OCI-LY1 (cell line): ENCODE results near the gene RASGEF1B.

Source experiments
- H2AFZ ChIP-seq: fragments of 200-600 bp; sonication (generic), shearing (Covaris generic); 2 replicates; pipeline ENCODE4 v1.6.0; 2014; ENCODE audit warnings: antibody characterized with exemption, mild to moderate bottlenecking, low read length
- H3F3A ChIP-seq: fragments of 200-600 bp; sonication (generic), shearing (Covaris generic); 2 replicates; pipeline ENCODE4 v1.6.0; 2014; ENCODE audit warnings: mild to moderate bottlenecking, antibody characterized with exemption, low read length, moderate library complexity; ENCODE audit not compliant: insufficient read depth
- H3K27ac ChIP-seq: fragments of 200-600 bp; sonication (generic); 2 replicates; pipeline ENCODE4 v1.5.1; 2014; ENCODE audit warnings: low read length, mixed run types, mild to moderate bottlenecking, low read depth; ENCODE audit not compliant: poor library complexity, severe bottlenecking
- H3K27me3 ChIP-seq: fragments of 200-600 bp; sonication (generic); 2 replicates; pipeline ENCODE4 v1.6.0; 2014; ENCODE audit warnings: antibody characterized with exemption, mild to moderate bottlenecking, low read length, moderate library complexity; ENCODE audit not compliant: insufficient read depth
- H3K36me3 ChIP-seq: fragments of 200-600 bp; sonication (generic); 2 replicates; pipeline ENCODE4 v1.6.1; 2014; ENCODE audit warnings: mild to moderate bottlenecking, antibody characterized with exemption, low read length, moderate library complexity, mixed read lengths; ENCODE audit not compliant: insufficient read depth
- H3K4me1 ChIP-seq: fragments of 200-600 bp; sonication (generic); 2 replicates; pipeline ENCODE4 v1.5.1; 2014; ENCODE audit warnings: mild to moderate bottlenecking, low read length, moderate library complexity; ENCODE audit not compliant: insufficient read depth, severe bottlenecking
- H3K4me2 ChIP-seq: fragments of 200-600 bp; sonication (generic), shearing (Covaris generic); 2 replicates; pipeline ENCODE4 v1.6.1; 2014; ENCODE audit warnings: low read length
- H3K4me3 ChIP-seq: fragments of 200-600 bp; sonication (generic); 2 replicates; pipeline ENCODE4 v1.5.1; 2014; ENCODE audit warnings: low read length, low read depth, mild to moderate bottlenecking, mixed read lengths; ENCODE audit not compliant: poor library complexity, severe bottlenecking
- H3K79me2 ChIP-seq: fragments of 200-600 bp; shearing (Covaris generic); 2 replicates; pipeline ENCODE4 v1.6.1; 2016; ENCODE audit warnings: mixed run types, low read length, mixed read lengths; ENCODE audit not compliant: insufficient read depth
- H3K9ac ChIP-seq: fragments of 200-600 bp; sonication (generic), shearing (Covaris generic); 2 replicates; pipeline ENCODE4 v1.6.1; 2014; ENCODE audit warnings: mild to moderate bottlenecking, low read length, mixed read lengths
- H3K9me2 ChIP-seq: fragments of 200-600 bp; sonication (generic), shearing (Covaris generic); 2 replicates; pipeline ENCODE4 v1.6.1; 2014; ENCODE audit warnings: low read depth, mild to moderate bottlenecking, low read length, mixed read lengths
- H3K9me3 ChIP-seq: fragments of 200-600 bp; shearing (Covaris generic); 2 replicates; pipeline ENCODE4 v1.6.1; 2014; ENCODE audit warnings: low read length, mixed read lengths
- H4K20me1 ChIP-seq: fragments of 200-600 bp; sonication (generic), shearing (Covaris generic); 2 replicates; pipeline ENCODE4 v1.6.0; 2016; ENCODE audit warnings: mild to moderate bottlenecking, low read length; ENCODE audit not compliant: insufficient read depth
- EZH2 ChIP-seq: fragments of 200-600 bp; sonication (generic), shearing (Covaris generic); IDR thresholded peaks from 2 replicates; pipeline ENCODE4 v1.8.0; 2017; ENCODE audit warnings: borderline replicate concordance, mixed run types, mild to moderate bottlenecking, antibody characterized with exemption, low read length, moderate library complexity, mixed read lengths
- TF ChIP-seq, protein P1 (sequence below): fragments of 200-600 bp; sonication (generic), shearing (Covaris generic); IDR thresholded peaks from 2 replicates; pipeline ENCODE4 v1.5.1; 2017; ENCODE audit warnings: mild to moderate bottlenecking, antibody characterized with exemption, low read length, moderate library complexity, mixed read lengths

The RASGEF1B gene

DNA sequence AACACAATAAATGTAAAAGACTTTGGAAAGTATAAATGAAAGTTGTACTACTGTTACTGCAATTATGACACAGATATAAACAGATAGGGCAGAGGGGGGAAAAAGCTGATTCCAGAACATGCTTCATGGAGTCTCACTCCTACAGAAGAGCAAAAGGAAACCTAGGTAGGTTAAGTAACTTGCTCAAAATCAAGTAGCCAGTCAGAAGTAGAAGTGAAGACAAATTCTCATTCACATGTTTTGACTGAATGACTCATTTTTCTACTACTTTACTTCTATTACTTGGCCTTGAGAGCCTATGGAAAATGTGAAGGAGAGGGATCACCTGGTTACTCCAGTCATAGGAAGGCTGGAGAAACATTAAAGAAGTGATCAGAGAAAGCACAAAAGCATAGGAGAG is 23.6 kb upstream of the RASGEF1B start:
- Histone ChIP-seq H3K4me2 (no peak overlapping the region), H2AFZ (no peak overlapping the region), H3K36me3 (no peaks in the 10 kb centered on the region), H3K4me1 (peaks cover 46% of the 10 kb centered on the region), H3K9me3 (0 out of 2 replicates have a peak, but pooled peaks cover 4% of the 10 kb centered on the region), H3K4me3 (no peak overlapping the region), H3K27me3 (no peaks in the 10 kb centered on the region), H3K79me2 (no peaks in the 10 kb centered on the region), H3F3A (peaks cover 3% of the 10 kb centered on the region; the same call in 1 of the 2 replicates), H3K27ac (peak overlapping the region; percentile 28), H3K9ac (no peak overlapping the region), H3K9me2 (no peaks in the 10 kb centered on the region), H4K20me1 (no peaks in the 10 kb centered on the region)
- TF ChIP-seq, protein P1, sequence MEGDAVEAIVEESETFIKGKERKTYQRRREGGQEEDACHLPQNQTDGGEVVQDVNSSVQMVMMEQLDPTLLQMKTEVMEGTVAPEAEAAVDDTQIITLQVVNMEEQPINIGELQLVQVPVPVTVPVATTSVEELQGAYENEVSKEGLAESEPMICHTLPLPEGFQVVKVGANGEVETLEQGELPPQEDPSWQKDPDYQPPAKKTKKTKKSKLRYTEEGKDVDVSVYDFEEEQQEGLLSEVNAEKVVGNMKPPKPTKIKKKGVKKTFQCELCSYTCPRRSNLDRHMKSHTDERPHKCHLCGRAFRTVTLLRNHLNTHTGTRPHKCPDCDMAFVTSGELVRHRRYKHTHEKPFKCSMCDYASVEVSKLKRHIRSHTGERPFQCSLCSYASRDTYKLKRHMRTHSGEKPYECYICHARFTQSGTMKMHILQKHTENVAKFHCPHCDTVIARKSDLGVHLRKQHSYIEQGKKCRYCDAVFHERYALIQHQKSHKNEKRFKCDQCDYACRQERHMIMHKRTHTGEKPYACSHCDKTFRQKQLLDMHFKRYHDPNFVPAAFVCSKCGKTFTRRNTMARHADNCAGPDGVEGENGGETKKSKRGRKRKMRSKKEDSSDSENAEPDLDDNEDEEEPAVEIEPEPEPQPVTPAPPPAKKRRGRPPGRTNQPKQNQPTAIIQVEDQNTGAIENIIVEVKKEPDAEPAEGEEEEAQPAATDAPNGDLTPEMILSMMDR: no peak
- TF ChIP-seq EZH2: no peak

DNA sequence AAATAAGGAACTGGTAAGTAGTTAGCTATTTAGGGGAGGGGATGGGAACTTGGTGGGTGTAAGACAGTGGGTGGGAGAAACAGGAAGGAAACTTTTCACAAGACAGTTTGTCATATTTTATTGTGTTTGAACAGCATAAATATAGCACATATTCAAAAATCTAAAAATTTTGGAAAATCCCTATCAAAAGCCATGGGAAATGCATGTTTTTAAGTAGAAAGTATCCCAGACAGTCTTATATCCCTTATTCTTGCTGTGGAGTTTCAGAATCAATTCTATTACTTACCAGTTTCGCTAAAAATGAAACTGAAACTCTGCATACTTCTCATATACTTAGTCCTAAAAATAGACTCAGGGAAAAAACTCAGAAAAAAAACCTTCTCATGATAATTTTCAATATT is 22.3 kb upstream of the RASGEF1B start:
- H4K20me1 ChIP-seq: no peaks in the 10 kb centered on the region
- H3K4me3 ChIP-seq: peak overlapping the region; percentile 37
- H3K27me3 ChIP-seq: no peaks in the 10 kb centered on the region
- H3F3A ChIP-seq: peaks cover 3% of the 10 kb centered on the region; the same call in 1 of the 2 replicates
- H3K9me2 ChIP-seq: no peaks in the 10 kb centered on the region
- H3K9ac ChIP-seq: no peak overlapping the region
- no peaks in the 10 kb centered on the region for H3K36me3 ChIP-seq
- peak overlapping the region; percentile 60 for H3K4me2 ChIP-seq
- 0 out of 2 replicates have a peak overlapping the region, but pooled peaks have one; percentile 7 for H2AFZ ChIP-seq
- peak overlapping the region; percentile 19 for H3K27ac ChIP-seq
- H3K79me2 ChIP-seq: no peaks in the 10 kb centered on the region
- 0 out of 2 replicates have a peak, but pooled peaks cover 5% of the 10 kb centered on the region for H3K9me3 ChIP-seq
- peaks cover 35% of the 10 kb centered on the region for H3K4me1 ChIP-seq
- TF ChIP-seq, protein P1: no peak
- no peak for TF ChIP-seq EZH2

- 0 out of 2 replicates have a peak, but pooled peaks cover 5% of the 10 kb centered on the region for H3K9me3 ChIP-seq
- peak overlapping the region; percentile 55 for H3K27ac ChIP-seq
- H3F3A ChIP-seq: peaks cover 3% of the 10 kb centered on the region; the same call in 1 of the 2 replicates
- H3K27me3 ChIP-seq: no peaks in the 10 kb centered on the region
- TF ChIP-seq, protein P1: no peak
- no peak for TF ChIP-seq EZH2
- H3K79me2 ChIP-seq: no peaks in the 10 kb centered on the region
- no peaks in the 10 kb centered on the region for H3K9me2 ChIP-seq
- no peak overlapping the region for H3K4me3 ChIP-seq
- H3K36me3 ChIP-seq: no peaks in the 10 kb centered on the region
- H3K4me2 ChIP-seq: no peak overlapping the region
- H3K4me1 ChIP-seq: peaks cover 30% of the 10 kb centered on the region
- H3K9ac ChIP-seq: no peak overlapping the region
- H2AFZ ChIP-seq: no peak overlapping the region
- no peaks in the 10 kb centered on the region for H4K20me1 ChIP-seq
Measured at GRCh38 chr4:81492606-81493230, 21.0 kb upstream of the RASGEF1B start.
